ENCODE measurements around the gene MACF1.

MACF1 gene

GRCh38 chr1:39214021-39214713, 9.7 kb downstream of the MACF1 start:
- TF ChIP-seq GATA1 (IDR thresholded peaks at IDR 0.05; ENCODE audit: low read depth, low read length) (no peak), POLR2A (IDR thresholded peaks at IDR 0.05; ENCODE audit: low read length) (no peak)
- DNase-seq, result peak; percentile 12 to 36

DNA sequence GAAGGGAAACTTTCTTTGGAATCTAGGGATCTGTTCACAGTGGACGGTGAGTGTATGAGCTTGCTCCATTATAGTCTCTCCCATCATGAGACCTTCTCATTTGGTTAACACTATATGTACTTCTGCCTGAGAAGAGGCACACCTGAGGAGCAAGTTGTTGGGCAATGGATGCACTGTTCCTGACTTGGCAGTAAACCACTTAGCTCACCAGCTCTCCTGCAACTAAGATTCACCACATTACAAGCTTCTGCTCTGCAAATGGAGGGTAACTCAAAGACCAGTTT, 10.2 kb downstream of the MACF1 start:
- no peak for DNase-seq
- no peak for TF ChIP-seq POLR2A (IDR thresholded peaks at IDR 0.05; ENCODE audit: low read length)
- no peak for TF ChIP-seq GATA1 (IDR thresholded peaks at IDR 0.05; ENCODE audit: low read depth, low read length)

DNA sequence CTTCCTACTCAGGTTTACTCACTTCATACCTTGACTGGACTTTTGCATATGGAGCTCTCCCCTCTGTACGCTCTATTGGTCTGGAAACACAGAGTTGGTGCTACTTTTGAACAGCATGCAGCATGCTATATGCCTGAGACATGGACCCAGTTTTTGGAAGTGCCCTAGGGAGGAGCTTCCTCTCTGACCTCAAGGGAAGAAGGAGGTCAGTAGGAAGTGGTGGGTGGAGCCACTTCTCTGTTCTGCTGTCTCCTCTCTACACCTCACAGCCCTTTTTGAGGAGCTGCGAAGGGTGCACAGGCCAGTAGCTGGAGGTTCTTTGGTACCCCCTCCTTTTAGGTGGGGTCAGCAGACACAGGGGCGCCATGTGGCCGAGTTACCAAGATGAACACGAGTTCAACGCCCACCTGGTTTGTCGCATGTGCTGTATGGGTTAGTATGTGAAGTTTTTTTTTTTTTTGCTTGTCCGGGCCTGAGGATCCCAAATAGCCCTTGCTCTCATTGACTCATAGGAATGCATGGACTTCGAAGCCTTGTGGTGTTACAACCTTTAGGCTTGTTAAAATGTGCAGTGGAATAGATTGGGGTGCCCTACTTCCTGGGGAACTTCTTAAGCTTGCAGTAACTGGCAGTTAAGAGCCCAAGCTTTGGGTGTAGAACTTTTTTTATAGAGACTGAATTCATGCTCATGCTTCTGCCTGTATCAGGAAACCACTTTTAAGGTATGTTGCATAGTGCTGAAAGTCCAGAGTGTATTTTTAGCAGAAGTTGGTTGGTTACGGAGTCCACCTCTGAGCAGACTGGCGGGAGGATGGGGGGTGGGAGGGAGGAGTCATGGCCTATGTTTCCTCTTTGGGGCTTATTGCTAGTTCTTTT, 10.7 kb downstream of the MACF1 start:
- peak in 1 of 2 experiments; percentile 22 for DNase-seq
- TF ChIP-seq POLR2A (IDR thresholded peaks at IDR 0.05; ENCODE audit: low read length) (peak; percentile 26), GATA1 (IDR thresholded peaks at IDR 0.05; ENCODE audit: low read depth, low read length) (no peak)

DNA sequence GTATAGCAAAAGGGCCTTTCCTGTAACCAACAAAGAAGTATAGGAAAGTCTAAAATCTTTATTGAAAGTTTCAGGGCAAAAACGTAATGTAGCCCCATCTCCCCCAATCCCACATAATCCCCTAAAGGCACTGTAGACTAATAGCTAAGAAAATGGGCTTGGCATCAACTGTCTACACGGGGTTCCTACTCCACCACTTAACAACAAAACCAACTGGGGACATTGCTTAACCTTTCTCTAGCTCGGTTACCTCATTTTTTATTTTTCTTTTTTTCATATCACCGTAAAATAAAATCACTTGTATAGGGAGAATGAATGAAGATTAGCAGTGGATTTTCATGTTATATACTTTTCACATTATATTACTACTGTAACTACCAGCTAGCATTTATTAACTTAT, 12.3 kb downstream of the MACF1 start:
- no peak for TF ChIP-seq GATA1 (IDR thresholded peaks at IDR 0.05; ENCODE audit: low read depth, low read length)
- TF ChIP-seq POLR2A (IDR thresholded peaks at IDR 0.05; ENCODE audit: low read length), result no peak
- DNase-seq, result no peak

- no peak for TF ChIP-seq POLR2A (IDR thresholded peaks at IDR 0.05; ENCODE audit: low read length)
- TF ChIP-seq GATA1 (IDR thresholded peaks at IDR 0.05; ENCODE audit: low read depth, low read length), result no peak
- DNase-seq, result no peak
These were observed 16.7 kb downstream of the MACF1 start for GRCh38 chr1:39220891-39221870.

DNA sequence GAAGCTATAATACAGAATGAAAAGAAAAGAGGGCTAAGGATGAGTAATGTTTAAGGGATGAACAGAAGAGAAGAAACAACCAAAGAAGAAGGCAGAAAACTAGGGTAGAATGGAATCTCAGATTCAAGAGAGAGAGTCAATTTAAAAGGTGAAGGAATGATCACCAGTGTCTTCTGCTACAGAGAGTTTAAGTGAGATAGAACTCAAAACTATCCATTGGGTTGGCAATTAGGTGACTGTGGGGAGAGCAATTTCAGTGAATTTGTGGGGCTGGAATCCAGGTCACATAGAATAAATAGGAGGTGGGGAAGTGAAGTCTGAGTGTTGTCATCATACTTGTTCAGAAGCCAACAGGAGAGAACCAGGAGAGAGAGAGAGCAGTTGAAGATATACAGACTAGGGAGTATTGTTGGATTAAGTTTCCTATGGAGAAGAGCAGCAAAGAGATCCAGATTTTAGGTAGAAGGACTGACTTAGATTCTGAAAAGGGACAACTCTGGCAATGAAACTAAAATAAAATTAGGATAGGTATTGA, 19.9 kb downstream of the MACF1 start:
- TF ChIP-seq POLR2A (IDR thresholded peaks at IDR 0.05; ENCODE audit: low read length), result no peak
- no peak for TF ChIP-seq GATA1 (IDR thresholded peaks at IDR 0.05; ENCODE audit: low read depth, low read length)
- no peak for DNase-seq

DNA sequence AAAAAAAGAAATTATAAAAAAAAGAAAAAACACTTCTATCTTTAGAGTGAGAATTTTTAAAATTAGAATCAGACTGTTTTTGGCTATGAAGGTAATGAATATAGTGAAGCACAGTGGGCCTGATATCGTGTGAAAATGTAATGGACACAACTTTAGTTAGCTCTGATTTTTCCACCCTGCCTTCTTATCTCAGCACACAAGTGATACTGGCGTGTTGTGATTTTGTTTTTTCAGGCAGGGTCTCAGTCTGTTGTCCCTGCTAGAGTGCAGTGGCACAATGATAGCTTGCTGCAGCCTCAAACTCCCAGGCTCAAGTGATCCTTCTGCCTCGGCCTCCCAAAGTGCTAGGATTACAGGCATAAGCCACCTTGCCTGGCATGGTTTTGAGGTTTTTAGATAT, 22.3 kb downstream of the MACF1 start:
- TF ChIP-seq GATA1 (IDR thresholded peaks at IDR 0.05; ENCODE audit: low read depth, low read length) (no peak), POLR2A (IDR thresholded peaks at IDR 0.05; ENCODE audit: low read length) (no peak)
- no peak for DNase-seq

DNA sequence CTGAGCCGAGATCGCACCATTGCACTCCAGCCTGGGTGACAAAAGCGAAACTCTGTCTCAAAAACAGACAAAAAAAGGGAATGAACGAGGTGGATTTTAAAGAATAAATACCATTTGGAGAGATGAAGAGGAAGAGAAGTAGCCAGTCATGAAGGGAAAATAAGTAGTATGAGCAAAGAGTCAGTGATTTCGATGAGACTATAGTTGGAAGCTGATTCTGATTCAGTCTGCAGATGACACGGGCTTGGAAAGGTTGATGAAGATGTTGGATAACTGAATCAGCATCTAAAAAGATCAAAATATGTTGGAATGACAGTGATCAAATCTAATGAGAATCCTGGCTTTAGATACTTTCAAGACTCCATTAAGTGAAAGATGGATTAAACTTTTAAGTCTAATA, 23.8 kb downstream of the MACF1 start:
- no peak for TF ChIP-seq GATA1 (IDR thresholded peaks at IDR 0.05; ENCODE audit: low read depth, low read length)
- no peak for TF ChIP-seq POLR2A (IDR thresholded peaks at IDR 0.05; ENCODE audit: low read length)
- DNase-seq, result no peak

DNA sequence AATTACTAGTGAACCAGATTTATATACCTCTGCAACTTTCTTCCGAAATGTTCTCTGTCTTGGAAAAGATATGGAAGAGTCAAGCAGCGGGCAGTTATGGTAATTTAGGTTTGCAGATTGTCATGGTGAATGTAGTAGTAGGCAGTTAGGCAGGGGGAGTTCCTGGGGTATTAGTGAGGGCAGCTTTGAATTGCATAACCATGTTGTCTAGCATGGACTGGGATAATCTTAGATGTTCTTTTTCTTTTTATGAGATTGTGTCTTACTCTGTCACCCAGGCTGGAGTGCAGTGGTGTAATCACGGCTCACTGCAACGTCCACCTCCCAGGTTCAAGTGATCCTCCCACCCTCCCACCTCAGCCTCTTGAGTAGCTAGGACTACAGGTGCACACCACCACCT, 25.0 kb downstream of the MACF1 start:
- DNase-seq, result no peak
- no peak for TF ChIP-seq GATA1 (IDR thresholded peaks at IDR 0.05; ENCODE audit: low read depth, low read length)
- no peak for TF ChIP-seq POLR2A (IDR thresholded peaks at IDR 0.05; ENCODE audit: low read length)

DNA sequence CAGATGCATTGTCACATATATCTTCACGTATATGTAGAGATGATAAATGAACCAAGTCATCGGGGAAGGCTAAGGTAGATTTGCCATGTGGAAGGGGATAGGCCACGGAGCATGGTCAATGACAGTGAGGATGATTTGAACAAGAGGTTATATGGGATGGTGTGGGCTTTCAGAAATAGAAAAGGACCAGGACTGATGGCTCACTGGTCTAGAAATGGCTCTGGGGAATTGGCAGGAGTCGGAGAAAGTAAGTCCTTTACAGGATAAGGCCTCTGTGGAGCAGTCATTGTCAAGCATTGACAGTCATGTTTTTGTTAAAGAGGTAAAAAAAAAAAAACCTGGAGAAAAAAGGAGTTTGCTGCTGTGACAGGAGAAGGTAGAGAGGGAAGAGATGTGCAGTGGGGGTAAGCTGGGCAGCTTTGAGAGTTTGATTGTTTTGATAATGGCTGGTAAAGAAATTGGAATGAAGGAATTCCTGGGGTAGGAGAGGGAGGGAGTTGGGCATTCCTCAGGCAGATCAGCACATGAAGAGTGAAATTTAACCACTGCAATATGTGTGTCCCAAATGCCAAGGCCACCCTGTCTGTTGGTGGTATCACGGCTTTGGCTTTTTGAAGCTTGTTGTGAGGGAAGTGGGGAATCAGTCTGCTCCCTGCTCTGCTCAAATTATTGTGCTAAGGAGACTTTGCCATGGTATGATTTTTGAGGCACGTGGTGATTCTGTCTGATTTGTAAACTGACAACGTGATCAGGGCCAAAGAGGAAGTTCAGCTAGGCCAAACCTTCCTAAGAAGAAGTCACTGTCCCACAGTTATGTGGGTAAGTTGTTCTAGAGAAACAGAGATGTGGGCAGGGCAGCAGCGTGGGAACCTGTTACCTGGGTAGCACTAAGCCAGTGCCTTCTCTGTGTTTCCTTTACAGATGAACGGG, 26.0 kb downstream of the MACF1 start:
- peak in 1 of 2 experiments; percentile 21 for DNase-seq
- TF ChIP-seq POLR2A (IDR thresholded peaks at IDR 0.05; ENCODE audit: low read length) (no peak), GATA1 (IDR thresholded peaks at IDR 0.05; ENCODE audit: low read depth, low read length) (no peak)

DNA sequence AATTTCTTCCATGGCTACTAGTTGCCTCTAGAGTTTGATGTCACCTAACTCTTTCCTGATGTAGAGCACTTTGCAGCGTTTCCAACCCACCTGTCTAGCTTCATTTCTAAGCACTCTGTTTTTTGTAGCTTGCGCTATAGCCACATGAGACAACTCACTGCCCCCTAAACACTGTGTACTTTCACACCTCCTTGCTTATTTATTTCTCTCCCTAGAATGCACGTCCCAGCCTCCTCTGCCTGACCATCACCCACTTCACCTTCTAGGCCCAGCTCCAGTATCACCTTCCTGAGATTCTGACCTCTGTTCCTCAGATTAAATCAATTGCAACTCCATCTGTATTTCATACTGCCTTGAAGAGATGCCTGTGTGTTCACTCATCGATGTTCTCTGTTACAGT, 32.5 kb downstream of the MACF1 start:
- TF ChIP-seq POLR2A (IDR thresholded peaks at IDR 0.05; ENCODE audit: low read length), result no peak
- no peak for TF ChIP-seq GATA1 (IDR thresholded peaks at IDR 0.05; ENCODE audit: low read depth, low read length)
- DNase-seq, result peak in 1 of 2 experiments; percentile 2

GRCh38 chr1:39238476-39238875, 34.0 kb downstream of the MACF1 start:
- no peak for DNase-seq
- TF ChIP-seq GATA1 (IDR thresholded peaks at IDR 0.05; ENCODE audit: low read depth, low read length) (no peak), POLR2A (IDR thresholded peaks at IDR 0.05; ENCODE audit: low read length) (no peak)

DNA sequence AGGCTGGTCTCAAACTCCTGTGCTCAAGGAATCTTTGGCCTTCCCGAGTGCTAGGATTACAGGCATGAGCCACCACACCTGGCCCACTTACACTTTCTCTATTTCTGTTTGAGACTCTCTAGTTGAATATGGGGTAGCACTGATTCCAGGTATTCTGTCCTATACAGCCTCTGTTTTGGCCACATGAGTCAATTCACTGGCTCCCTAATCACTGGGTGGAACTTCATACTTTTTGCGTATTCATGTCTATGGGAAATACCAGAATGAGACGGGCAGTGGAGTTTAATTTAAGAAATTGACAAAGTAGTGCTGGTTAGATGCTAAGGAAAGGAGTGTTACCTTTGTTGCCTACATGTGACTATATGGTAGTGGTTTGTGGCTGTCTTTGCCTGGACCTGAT, 35.5 kb downstream of the MACF1 start:
- no peak for DNase-seq
- no peak for TF ChIP-seq GATA1 (IDR thresholded peaks at IDR 0.05; ENCODE audit: low read depth, low read length)
- no peak for TF ChIP-seq POLR2A (IDR thresholded peaks at IDR 0.05; ENCODE audit: low read length)
